HG02798 (cell line): ENCODE results near the gene USH1G.
"Not testable (repeated sequence)": the region's sequence is repeated elsewhere in the genome, so short reads cannot be mapped to it uniquely, and the experiment has no call there.

ENCODE experiments used
- ATAC-seq: cut with Tn5 transposase; IDR thresholded peaks from one replicate; pipeline ENCODE4 v1.9.1; 2021; ENCODE audit warnings: mild to moderate bottlenecking; ENCODE audit not compliant: unreplicated experiment, poor library complexity

USH1G gene

DNA sequence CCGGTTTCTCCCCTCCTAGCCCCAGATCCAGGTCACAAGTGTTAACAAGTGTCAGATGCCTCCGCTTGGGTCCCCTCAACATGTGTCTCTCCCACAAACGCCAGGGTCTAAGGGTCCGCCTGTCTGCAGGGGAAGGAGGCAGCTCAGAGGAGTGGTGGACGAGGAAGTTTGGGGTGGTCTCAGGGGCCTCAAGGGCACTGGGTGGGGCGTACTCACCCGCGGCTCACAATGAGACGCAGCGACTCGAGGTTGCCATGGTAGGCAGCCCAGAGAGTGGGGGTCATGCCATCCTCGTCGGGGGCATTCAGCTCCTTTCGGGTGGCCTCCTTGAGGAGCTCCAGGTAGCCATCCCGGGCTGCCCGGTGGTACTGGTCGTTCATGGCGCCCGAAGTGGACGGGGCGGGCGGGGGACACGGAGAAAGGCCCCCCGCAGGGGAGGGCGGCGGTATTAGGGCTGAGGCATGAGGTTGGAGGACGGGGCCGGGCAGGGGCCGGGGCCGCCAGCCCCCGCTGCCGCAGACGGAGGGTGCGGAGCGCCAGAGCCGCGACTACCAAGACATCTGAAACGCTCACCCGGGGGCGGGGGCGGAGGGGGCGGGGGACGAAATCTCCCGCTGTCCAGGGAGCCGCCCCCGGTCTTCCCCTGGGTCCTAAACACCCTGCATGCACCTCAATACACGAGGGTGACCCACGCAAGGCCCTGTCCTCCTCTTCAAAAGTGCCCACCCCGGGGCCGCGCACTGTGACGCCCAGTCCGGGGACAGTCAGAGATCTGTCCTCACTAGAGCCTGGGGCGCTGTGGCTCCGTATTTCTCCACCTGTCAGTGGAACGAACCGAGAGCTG, at the start of gene USH1G:
TSS of gene USH1G (minus strand) at position 562 of the 844 bp plus-strand sequence. CDS start at position 380, 182 bp downstream.
- peak; percentile 20 for ATAC-seq

DNA sequence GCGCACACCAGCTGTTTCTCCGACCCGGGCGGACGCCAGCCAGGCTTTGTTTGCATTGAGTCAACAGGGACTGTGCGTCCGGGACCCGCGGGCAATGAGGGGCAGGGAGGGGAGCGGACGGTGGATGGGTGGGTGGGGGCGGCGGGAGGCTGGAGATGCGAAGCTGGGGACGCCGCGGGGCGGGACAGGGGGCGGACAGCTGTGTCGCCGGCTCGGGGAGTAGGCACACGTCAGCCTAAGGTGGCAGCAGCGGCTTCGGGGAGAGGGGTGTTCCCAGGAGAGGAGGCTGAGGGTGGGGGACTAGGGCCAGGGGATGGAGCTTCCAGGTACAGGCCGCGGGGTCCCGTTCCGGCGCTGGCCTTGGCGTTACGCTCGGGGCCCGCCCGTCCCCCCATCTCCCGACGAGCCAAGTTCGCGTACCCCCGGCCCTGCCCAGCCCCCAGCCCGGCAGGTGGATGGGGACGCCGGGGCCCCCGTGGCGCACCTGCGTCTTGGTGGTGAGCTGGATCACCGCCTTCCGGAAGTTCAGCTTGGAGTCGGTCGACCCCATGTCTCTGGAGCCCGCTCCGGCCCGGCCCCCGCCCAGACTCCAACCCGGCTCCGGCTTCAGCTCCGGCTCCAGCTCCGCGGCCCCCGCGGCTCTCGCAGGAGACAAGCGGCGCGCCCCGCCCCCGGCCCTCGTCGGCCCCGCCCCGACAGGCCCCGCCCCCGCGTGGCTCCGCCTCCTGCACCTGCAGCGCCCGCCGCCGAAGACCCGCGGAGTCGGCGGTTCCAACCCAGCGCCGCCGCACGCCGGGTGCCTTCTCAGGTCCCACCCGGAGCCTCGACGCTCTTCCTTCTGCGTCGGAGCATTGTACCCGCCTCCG, 49.3 kb upstream of the USH1G start, which contains the start of gene HID1:
TSS of gene HID1 (minus strand) at position 653 of the 866 bp plus-strand sequence. CDS start at position 550, 103 bp downstream.
- ATAC-seq, result peak; percentile 57

DNA sequence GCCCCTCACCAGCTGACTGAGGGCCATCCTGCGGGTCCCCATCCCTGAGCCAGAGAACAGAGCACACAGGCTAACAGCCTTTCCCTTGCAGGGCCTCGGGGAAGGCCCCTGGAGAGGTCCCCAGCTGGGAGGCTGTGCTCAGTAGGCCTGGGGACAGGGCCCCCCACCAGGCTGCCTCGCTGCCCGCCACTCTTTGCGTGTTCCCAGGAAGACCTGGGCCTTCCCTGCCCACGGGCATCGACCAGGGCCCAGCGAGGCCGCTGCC, 48.7 kb upstream of the USH1G start:
- no peak for ATAC-seq

DNA sequence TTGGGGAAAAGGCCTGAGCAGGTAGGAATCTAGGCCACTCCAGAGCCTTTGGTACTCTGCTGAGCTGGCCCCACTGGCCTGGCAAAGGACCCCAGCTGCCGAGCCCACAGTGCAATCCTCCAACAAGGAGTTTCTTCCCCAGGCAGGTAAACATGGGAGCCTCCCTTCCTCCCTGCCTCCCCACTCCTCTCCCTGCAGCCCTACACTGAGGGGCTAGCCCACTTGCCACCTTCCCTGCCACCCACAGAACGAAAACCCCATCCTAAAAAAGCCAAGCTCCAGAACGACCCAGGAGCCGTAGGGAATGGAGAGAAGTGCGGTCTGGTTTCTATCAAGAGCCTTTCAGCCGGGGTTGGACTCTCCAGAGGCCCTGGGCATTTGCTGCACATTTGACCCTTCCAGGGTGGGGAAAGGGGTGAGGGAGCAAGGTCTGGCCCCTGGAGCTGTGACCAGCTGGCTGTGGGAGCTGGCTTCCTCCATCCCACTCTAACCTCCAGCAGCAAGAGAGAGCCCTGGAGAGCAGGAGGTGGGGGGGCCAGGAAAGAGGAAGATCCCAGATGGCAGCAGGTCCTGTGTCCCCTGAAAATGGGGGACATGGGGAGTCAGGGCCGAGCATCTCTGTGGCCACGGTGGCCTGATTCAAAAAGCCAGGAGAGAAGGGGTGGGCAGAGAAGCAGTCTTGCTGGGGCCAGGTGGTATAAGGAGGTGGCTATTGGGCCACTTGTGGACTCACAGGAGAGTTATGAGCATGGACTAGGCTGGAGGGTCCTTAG, 48.2 kb upstream of the USH1G start:
- ATAC-seq, result no peak

- ATAC-seq, result no peak
These were observed 47.3 kb upstream of the USH1G start for GRCh38 chr17:74970395-74970794.

- not testable (repeated sequence) for ATAC-seq
These were observed 46.4 kb upstream of the USH1G start for GRCh38 chr17:74969501-74969900.

GRCh38 chr17:74968361-74968780, 45.3 kb upstream of the USH1G start:
- ATAC-seq, result no peak

- ATAC-seq, result no peak
These were observed 42.0 kb upstream of the USH1G start for GRCh38 chr17:74964988-74965622.

- ATAC-seq, result no peak
These were observed 41.2 kb upstream of the USH1G start for GRCh38 chr17:74964246-74964761.

DNA sequence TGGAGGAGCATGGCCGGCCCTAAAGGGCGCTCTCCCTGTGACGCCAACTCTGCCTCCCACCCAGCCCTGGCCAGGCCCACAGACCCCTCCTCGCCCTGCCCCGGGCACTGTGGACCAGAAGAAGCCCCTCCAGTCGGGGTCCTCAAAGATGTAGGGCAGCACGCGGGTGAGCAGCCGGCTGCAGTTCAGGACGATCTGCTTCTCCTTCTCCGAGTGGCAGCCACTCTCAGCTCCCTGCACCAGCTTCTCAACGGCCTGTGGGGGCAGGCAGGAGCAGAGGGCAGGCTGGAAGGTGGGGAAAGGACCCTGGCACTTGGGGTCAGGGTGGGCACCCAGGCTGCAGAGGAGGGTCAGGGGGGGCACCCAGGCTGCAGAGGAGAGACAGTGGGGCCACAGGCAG, 40.6 kb upstream of the USH1G start:
- ATAC-seq, result no peak

DNA sequence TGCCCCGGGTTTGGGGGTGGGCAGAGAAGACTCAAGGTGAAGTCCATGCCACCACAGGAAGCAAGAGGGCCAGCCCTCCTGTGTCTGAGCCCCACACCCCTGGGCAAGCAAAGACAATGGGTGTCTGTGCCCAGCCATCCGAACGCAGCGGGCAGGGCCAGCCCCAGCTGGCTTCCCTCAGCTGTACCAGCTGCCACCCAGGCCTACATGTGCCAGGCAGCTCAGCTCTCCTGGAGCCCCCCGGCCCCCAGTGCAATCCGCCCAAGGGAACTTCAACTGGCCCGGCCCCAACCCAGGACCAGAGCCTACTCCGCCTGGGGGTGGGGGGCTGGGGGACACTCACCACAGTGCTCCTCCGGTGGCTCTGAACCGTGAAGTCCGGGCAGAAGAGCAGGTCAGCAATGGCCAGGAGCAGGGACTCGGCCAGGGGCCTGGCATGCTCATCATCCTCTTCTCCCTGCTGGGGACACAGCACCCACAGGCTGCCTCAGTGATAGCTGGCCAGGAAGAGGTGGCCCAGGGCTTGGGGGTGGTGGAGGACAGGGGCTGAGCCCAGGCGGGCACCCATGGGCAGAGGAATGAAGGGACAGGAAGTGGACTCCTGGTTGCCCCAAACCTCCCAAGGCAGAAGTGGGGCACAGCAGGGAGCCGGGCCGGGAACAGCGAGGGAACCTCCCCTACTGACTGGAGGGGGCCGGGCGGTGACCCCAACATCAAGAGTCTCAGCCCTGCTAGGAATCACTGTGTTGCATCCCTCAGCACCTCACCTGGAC, 39.8 kb upstream of the USH1G start:
- ATAC-seq, result no peak

DNA sequence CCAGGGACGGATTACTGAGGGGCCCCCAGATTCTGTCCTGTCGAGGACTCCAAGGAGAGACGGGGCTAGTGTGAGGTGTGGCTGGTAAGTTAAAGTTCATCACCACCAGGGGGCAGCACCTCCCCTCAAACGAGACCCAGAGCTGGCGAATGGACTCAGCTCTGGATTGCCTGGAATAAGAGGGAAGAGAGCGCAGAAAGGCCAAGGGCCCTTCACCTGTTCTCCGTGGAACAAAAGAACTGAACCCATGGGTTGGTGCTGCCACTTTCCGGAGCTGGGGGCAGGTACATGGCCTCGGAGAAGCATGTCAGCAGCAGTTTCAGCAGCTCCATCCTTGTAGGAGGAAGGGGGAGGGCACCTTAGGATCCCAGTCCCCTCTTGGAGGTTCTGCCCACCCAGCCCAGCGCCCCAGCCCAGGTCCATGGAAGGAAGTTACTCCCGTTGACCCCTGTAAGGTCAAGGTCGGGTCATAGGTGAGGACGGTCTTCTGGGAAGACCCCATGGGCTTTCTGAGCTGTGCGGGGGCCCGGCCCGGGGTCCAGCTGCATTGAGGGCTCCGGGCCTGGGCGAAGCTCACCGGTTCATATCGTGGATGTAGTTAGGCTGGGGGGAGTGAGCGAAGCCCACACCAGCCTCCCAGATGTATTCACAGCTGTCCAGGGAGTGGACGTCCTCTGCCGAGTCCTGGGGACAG, 38.7 kb upstream of the USH1G start:
- peak; percentile 45 for ATAC-seq

DNA sequence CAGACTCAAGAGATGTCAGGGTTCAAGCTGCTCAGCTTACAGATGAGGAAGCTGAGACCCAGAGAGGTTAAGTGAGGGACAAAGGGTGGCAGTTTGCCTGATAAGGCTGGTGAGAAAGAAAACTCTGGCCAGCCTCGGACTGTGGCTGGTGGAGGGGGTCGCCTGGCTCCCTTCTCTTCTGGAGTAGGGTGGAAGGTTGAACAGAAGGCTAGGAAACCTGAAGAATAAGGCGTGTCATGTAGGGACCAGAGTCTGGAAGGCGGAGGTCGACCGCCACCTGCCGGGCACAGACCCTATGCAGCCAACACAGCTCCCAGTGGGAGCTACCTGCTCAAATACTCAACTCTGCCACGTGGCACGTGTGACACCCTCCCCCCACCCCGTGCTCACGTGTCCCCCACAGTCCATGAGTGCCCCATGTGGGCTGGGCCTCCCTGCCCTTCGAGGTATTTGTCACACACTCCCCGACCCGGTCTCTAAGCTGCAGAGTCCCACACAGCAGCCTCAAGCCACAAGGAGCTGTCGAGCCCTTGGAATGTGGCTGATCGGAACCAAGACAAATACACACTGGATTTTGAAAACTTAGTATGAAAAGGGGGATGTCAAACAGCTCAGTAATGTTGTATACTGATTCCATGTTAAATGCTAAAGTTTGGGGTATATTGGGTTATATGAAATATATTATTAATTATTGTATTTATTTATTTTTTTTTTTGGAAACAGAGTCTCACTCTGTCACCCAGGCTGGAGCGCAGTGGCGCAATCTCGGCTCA, 37.7 kb upstream of the USH1G start:
- ATAC-seq, result no peak

GRCh38 chr17:74959826-74960515, 36.9 kb upstream of the USH1G start:
- ATAC-seq, result no peak

- ATAC-seq, result no peak
These were observed 35.1 kb upstream of the USH1G start for GRCh38 chr17:74957935-74958740.

GRCh38 chr17:74956093-74956492, 33.0 kb upstream of the USH1G start:
- no peak for ATAC-seq
